Activated naive CD8-positive, alpha-beta T cell treated with anti-CD3 and anti-CD28 coated beads, Interleukin-2, amount 50 U/mL, for 24 hours (primary cell): ENCODE data around the gene COLEC12.

ENCODE experiments used
- ATAC-seq: fragments of 150-1000 bp; cut with Tn5 transposase; one replicate; pipeline ENCODE4 v1.10.0; 2021
- DNase-seq: peaks from one replicate; pipeline ENCODE4 v3.0.0; 2021
- H3K27ac Mint-ChIP-seq: one replicate; pipeline ENCODE4 v1.8.0; 2021; ENCODE audit warnings: mild to moderate bottlenecking, mixed read lengths
- H3K27me3 Mint-ChIP-seq: one replicate; pipeline ENCODE4 v1.8.0; 2021; ENCODE audit warnings: mixed read lengths
- H3K36me3 Mint-ChIP-seq: one replicate; pipeline ENCODE4 v1.8.0; 2021; ENCODE audit warnings: low read depth, mixed read lengths
- H3K4me1 Mint-ChIP-seq: one replicate; pipeline ENCODE4 v1.8.0; 2021; ENCODE audit warnings: mixed read lengths
- H3K4me3 Mint-ChIP-seq: one replicate; pipeline ENCODE4 v1.8.0; 2021; ENCODE audit warnings: mild to moderate bottlenecking, moderate library complexity, mixed read lengths
- H3K9me3 Mint-ChIP-seq: one replicate; pipeline ENCODE4 v1.8.0; 2021; ENCODE audit warnings: mixed read lengths

Gene COLEC12

DNA sequence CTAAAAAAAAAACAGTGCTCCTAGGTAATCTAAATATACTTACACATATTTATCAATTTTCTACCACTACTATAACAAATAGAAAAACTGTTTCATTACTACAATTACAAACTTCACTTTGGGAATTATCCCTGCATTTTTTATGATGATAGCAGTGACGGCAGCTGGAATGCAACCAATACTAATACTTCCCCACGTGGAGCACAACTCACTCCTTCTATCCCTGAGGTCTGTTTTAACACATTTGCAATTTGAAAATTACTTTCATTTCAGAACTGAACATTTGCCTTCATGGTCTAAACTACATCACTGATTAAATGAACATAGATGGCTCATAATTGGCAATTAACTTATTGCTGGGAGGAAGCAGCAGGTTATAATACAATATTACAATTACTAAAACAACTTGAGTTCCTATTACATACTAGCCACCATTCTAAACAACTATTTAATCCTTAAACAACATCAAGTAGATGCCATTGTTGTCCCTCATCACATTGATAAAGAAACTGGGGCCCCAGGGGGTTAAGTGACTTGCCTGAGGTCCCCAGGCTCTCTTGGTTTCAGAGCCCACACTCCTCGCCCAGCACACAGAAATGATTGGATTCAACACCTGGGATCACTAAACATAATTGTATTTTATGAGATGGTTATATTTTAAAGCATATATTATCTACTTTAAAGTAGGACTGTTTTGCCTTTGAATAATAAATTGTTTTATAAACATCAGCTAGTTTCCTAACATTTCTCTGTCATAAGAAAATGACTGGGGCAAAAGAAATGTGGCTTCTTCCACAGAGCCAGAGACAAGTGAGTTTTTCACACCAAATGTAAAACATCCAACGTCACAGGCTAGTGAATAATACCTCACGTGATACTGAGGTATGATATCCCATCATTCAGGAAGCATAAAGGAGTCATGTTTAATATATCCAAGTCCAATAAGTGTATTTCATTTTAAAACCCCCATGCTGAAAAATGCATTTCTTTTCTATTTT lies 6.2 kb downstream of the COLEC12 start:
- Mint-ChIP-seq H3K27me3 (peaks cover 28% of the 10 kb centered on the region), H3K9me3 (no peaks in the 10 kb centered on the region), H3K4me3 (no peak overlapping the region), H3K4me1 (no peaks in the 10 kb centered on the region), H3K36me3 (no peaks in the 10 kb centered on the region), H3K27ac (no peak overlapping the region)
- no peak for ATAC-seq
- no peak for DNase-seq

- DNase-seq (no peak), ATAC-seq (no peak)
- H3K4me1 Mint-ChIP-seq: no peaks in the 10 kb centered on the region
- peaks cover 17% of the 10 kb centered on the region for H3K27me3 Mint-ChIP-seq
- no peaks in the 10 kb centered on the region for H3K36me3 Mint-ChIP-seq
- no peaks in the 10 kb centered on the region for H3K9me3 Mint-ChIP-seq
- no peak overlapping the region for H3K4me3 Mint-ChIP-seq
- no peak overlapping the region for H3K27ac Mint-ChIP-seq
Measured at GRCh38 chr18:492451-492850, 8.1 kb downstream of the COLEC12 start.

GRCh38 chr18:490624-491023 lies 9.9 kb downstream of the COLEC12 start:
- ATAC-seq: no peak
- Mint-ChIP-seq H3K27ac (no peak overlapping the region), H3K4me3 (no peak overlapping the region), H3K36me3 (no peaks in the 10 kb centered on the region), H3K4me1 (no peaks in the 10 kb centered on the region), H3K9me3 (peaks cover 9% of the 10 kb centered on the region), H3K27me3 (peaks cover 12% of the 10 kb centered on the region)
- DNase-seq: no peak

- H3K9me3 Mint-ChIP-seq: peaks cover 9% of the 10 kb centered on the region
- no peaks in the 10 kb centered on the region for H3K36me3 Mint-ChIP-seq
- no peak overlapping the region for H3K27ac Mint-ChIP-seq
- DNase-seq: no peak
- no peak overlapping the region for H3K4me3 Mint-ChIP-seq
- H3K4me1 Mint-ChIP-seq: no peaks in the 10 kb centered on the region
- ATAC-seq: no peak
- H3K27me3 Mint-ChIP-seq: peaks cover 10% of the 10 kb centered on the region
Measured at GRCh38 chr18:490024-490366, 10.5 kb downstream of the COLEC12 start.

DNA sequence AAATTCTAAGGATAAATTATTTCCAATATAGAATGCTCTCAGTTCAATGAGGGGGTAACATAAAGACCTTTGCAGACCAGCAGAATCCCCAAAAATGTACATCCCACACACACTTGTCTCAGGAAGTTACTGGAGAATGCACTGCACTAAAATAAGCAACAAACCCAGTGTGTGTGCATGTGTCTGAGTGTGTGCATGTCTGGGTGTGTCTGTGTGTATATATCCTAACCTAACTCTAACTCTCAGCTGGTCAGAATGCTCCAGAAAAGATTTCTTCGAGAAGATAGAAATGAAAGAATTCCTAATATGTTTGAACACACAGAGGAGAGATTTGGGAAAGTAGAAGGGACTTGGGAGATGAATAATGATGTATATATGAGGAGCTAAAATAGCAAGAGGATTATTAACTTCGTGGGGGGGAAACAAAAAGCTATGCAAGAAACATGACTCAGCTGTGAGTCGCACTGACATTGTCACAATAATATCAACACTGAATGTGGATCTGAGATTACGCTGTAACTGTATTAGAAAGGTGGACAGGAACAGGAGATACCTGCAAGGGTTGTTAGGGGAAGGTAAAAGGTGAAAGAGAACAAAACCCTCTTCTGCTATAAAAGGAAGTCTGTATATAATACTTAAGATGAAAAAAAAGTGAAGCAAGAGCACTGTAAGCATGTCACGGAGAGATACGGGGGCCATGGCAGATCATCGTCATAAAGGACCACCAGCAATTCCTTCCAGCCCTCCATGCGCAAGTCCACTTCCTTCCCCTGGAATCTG lies 11.1 kb downstream of the COLEC12 start:
- peaks cover 9% of the 10 kb centered on the region for H3K9me3 Mint-ChIP-seq
- H3K27ac Mint-ChIP-seq: no peak overlapping the region
- H3K4me3 Mint-ChIP-seq: no peak overlapping the region
- no peaks in the 10 kb centered on the region for H3K4me1 Mint-ChIP-seq
- ATAC-seq (no peak), DNase-seq (no peak)
- no peaks in the 10 kb centered on the region for H3K36me3 Mint-ChIP-seq
- peaks cover 10% of the 10 kb centered on the region for H3K27me3 Mint-ChIP-seq

GRCh38 chr18:486929-487740 lies 13.4 kb downstream of the COLEC12 start:
- peaks cover 10% of the 10 kb centered on the region for H3K27me3 Mint-ChIP-seq
- H3K27ac Mint-ChIP-seq: no peak overlapping the region
- no peak for ATAC-seq
- H3K36me3 Mint-ChIP-seq: no peaks in the 10 kb centered on the region
- H3K9me3 Mint-ChIP-seq: peaks cover 9% of the 10 kb centered on the region
- H3K4me3 Mint-ChIP-seq: no peak overlapping the region
- DNase-seq: no peak
- no peaks in the 10 kb centered on the region for H3K4me1 Mint-ChIP-seq

DNA sequence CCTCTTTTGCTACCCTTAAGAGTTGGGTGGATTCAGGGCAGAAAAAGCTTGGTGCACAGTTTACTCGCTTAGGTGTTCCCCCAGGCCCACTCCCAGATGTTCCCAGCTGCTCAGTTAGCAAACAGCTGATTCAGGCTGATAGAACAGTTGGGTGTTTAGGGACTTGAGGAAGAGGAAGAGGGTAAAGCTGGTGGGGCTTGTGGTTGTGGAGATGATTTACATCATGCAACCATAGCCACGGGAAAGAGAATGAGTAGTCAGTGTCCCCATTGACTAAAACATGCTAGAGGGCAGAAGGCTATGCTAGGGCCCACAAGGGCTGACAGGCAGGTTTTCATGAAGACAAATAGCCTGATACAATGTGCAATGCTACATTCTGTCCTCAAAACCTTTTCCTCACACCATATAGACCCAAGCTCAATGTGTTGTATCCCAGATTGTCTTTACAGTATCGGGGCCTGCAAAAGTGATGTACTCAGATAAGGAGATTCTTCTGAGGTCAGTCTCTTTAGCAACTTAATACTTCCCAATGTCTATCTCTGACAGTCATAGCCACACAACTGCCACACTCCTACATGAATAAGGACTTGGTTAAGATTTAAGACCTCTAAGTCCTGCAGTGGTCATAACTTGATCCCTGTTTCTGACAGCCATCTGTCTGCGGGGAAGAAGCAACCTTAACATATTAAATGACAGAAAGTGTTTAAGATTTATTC lies 15.6 kb downstream of the COLEC12 start:
- Mint-ChIP-seq H3K4me3 (no peak overlapping the region), H3K9me3 (peaks cover 9% of the 10 kb centered on the region), H3K36me3 (no peaks in the 10 kb centered on the region), H3K27me3 (peaks cover 10% of the 10 kb centered on the region), H3K4me1 (no peaks in the 10 kb centered on the region), H3K27ac (no peak overlapping the region)
- no peak for DNase-seq
- ATAC-seq: no peak

DNA sequence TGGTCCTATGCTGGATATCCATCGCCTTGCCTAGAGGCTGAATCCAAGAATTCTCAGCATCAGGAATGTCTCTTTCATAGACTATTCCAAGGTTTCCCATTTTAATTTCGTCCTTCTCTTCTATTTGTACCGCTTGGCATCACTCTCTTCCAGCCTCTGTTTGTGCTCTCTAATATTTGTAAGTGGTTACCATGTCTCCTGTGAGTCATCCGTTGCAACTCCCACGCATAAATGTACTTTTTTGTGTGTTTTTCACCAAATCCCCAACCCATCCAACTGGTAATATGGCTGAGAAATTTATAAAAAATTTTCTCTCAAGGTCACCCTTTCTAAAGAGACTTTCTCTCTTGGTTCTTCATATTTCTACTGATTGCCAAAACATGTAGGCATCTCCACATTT lies 21.8 kb downstream of the COLEC12 start:
- Mint-ChIP-seq H3K9me3 (no peaks in the 10 kb centered on the region), H3K27me3 (no peaks in the 10 kb centered on the region), H3K36me3 (no peaks in the 10 kb centered on the region), H3K27ac (no peak overlapping the region), H3K4me3 (no peak overlapping the region), H3K4me1 (no peaks in the 10 kb centered on the region)
- DNase-seq (no peak), ATAC-seq (no peak)

GRCh38 chr18:477565-477964 lies 22.9 kb downstream of the COLEC12 start:
- no peak for DNase-seq
- no peaks in the 10 kb centered on the region for H3K27me3 Mint-ChIP-seq
- no peaks in the 10 kb centered on the region for H3K9me3 Mint-ChIP-seq
- ATAC-seq: no peak
- H3K4me1 Mint-ChIP-seq: no peaks in the 10 kb centered on the region
- H3K36me3 Mint-ChIP-seq: no peaks in the 10 kb centered on the region
- no peak overlapping the region for H3K27ac Mint-ChIP-seq
- no peak overlapping the region for H3K4me3 Mint-ChIP-seq

- Mint-ChIP-seq H3K27ac (no peak overlapping the region), H3K36me3 (no peaks in the 10 kb centered on the region), H3K9me3 (no peaks in the 10 kb centered on the region), H3K27me3 (no peaks in the 10 kb centered on the region), H3K4me1 (no peaks in the 10 kb centered on the region), H3K4me3 (no peak overlapping the region)
- no peak for ATAC-seq
- no peak for DNase-seq
Measured at GRCh38 chr18:476251-476664, 24.2 kb downstream of the COLEC12 start.

GRCh38 chr18:475202-476031 lies 25.1 kb downstream of the COLEC12 start:
- Mint-ChIP-seq H3K27me3 (no peaks in the 10 kb centered on the region), H3K4me1 (no peaks in the 10 kb centered on the region), H3K27ac (no peak overlapping the region), H3K4me3 (no peak overlapping the region), H3K9me3 (no peaks in the 10 kb centered on the region), H3K36me3 (no peaks in the 10 kb centered on the region)
- no peak for DNase-seq
- no peak for ATAC-seq

DNA sequence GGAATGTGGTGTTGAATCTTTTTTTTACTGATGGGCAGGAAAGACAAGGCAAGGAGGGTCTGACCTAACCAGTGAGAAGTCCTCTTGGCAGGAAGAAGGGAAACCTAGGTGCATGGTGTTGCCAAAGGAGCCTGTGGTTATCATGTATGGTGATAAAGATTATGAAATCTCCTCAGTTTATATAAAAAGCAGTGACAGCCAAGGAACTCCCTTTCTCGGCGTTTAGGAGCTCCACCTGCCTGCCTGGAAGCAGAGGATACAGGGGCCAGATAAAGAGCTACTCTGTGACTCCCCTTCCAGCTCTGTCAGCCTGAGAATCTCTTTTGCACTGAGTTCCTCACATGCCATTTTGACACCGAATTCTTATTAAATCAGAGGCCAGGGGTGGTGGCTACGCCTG lies 26.1 kb downstream of the COLEC12 start:
- Mint-ChIP-seq H3K4me3 (no peak overlapping the region), H3K36me3 (no peaks in the 10 kb centered on the region), H3K9me3 (no peaks in the 10 kb centered on the region), H3K4me1 (no peaks in the 10 kb centered on the region), H3K27ac (no peak overlapping the region), H3K27me3 (no peaks in the 10 kb centered on the region)
- no peak for ATAC-seq
- DNase-seq: no peak

DNA sequence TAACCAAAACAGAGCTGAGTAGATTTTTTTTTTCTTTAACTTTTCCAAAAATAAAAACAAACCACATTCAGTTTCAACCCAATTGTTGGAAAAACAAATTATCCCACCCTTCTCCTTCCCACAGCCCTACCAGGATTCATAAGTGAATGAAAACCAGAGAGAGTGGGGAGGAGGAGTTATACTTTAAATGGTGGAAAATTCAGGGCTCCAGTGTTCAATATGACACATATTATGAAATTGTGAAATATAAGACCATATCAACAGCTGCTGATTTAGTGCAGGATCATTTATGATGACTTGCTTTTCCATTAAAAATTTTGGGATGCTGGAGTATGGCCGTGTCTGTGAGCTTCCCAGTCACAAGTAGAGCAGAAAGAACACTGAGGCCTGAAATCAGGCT lies 26.7 kb downstream of the COLEC12 start:
- DNase-seq (no peak), ATAC-seq (no peak)
- H3K36me3 Mint-ChIP-seq: no peaks in the 10 kb centered on the region
- no peak overlapping the region for H3K27ac Mint-ChIP-seq
- H3K4me1 Mint-ChIP-seq: no peaks in the 10 kb centered on the region
- H3K9me3 Mint-ChIP-seq: no peaks in the 10 kb centered on the region
- no peak overlapping the region for H3K4me3 Mint-ChIP-seq
- H3K27me3 Mint-ChIP-seq: no peaks in the 10 kb centered on the region
